Activated CD4-positive, alpha-beta T cell treated with anti-CD3 and anti-CD28 coated beads, Interleukin-2, Interleukin-4, amounts not matched to agents 100 ng/mL and 50 ng/mL, durations not matched to agents 16 hours and 8 hours (primary cell): ENCODE results near the gene ADGRF4.

ENCODE experiments used
- DNase-seq: peaks from one replicate; pipeline ENCODE4 v3.0.0-alpha.2; 2020; ENCODE audit warnings: low spot score

The ADGRF4 gene

GRCh38 chr6:47681201-47681990 lies 17.0 kb upstream of the ADGRF4 start:
- no peak for DNase-seq

- no peak for DNase-seq
Measured at GRCh38 chr6:47686411-47686810, 12.0 kb upstream of the ADGRF4 start.

GRCh38 chr6:47687432-47687831 lies 10.9 kb upstream of the ADGRF4 start:
- DNase-seq: no peak

DNA sequence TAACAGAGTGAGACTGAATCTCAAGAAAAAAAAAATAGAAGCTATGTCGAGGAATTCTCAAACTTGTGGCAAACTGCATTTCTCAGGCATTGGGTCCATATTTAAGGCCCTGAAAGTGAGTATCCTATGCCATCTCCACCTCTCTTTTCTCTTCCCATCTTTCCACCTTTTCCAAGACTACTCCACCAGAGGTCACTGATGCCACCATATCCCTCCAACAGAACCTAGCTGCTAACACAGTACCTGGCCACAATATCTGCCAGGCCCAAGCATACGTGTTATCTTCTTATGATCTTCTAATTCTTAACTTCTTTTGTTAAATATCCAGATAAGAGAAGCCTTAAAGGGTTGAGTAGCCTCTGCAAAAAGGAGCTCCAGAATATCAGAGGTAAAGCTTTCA lies 8.2 kb upstream of the ADGRF4 start:
- no peak for DNase-seq

DNA sequence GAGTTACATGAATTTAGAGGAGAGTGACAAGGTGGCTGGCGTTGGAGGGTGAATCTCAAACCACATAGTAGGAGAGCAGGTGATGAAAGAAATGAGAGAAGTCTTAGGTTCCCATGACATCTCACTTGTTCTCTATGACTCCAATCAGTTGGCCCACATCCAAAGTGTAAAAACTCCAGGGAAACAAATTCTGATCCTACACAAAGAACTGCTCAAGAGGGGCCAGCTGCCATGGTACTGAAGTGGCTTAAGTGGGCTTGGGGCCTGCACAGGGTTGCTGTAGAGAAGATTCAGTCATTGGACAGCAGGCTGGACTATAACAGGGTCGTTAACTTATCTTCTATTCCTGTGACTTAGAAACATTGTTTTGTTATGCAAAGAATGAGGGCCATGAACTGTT lies 7.6 kb upstream of the ADGRF4 start:
- DNase-seq: no peak

GRCh38 chr6:47697925-47698324 lies 455 bp upstream of the ADGRF4 start:
- DNase-seq: no peak

DNA sequence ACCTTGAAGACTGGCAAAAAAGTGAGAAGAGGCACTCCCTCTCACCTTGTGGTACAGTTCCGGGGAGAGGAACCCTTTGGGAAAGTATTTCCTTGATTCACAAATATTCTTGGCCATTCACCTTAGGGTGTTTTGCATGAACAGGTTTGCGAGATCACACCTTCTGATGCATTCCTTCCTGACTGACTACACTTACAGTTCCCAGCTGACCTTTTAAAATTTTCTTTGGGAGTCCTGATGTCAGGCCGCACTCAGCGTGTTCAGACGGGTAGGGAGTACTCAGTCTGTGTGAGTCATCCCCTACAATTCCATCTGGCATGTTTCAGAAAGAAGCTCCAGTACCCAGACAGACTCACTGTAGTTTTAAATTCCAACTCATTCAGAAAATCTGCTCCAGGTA lies 1.7 kb downstream of the ADGRF4 start:
- no peak for DNase-seq

DNA sequence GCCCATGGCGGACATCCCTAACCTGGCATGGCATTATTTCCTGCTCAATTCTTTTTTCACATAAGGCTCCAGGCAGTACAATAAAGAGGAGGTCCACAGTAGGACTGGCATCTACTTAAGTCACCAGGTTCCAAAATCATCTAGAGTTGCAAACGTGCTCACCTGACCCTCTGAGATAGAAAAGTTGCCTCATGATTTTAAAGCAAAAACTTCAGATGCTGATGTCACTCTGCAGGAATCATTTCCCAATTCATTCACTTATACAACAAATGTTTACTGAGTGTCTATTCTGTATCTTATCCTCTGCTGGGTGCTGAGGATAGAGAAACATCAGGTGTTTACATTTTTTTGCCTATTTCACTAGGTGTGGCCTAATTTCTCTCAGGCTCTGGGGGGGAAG lies 2.2 kb downstream of the ADGRF4 start:
- DNase-seq: no peak

- DNase-seq: peak; percentile 20
Measured at GRCh38 chr6:47701363-47701762, 3.0 kb downstream of the ADGRF4 start.

DNA sequence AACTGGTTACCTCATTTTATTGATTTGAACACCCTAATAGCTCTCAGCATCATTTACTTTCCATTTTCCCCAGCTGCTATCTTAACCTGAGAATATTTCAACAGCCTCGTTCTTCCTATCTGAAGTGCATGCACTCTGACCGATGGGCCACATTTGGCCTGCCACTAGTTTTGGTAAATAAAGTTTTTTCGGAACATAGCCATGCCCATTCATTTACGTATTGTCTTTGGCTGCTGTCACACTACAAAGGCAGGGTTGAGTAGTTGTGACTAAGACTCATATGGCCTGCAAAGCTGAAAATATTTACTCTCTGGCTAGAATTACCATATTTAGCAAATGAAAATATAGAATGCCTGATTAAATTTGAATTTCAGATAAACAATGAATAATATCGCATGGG lies 10.8 kb downstream of the ADGRF4 start:
- no peak for DNase-seq

- DNase-seq: no peak
Measured at GRCh38 chr6:47710295-47710694, 11.9 kb downstream of the ADGRF4 start.

DNA sequence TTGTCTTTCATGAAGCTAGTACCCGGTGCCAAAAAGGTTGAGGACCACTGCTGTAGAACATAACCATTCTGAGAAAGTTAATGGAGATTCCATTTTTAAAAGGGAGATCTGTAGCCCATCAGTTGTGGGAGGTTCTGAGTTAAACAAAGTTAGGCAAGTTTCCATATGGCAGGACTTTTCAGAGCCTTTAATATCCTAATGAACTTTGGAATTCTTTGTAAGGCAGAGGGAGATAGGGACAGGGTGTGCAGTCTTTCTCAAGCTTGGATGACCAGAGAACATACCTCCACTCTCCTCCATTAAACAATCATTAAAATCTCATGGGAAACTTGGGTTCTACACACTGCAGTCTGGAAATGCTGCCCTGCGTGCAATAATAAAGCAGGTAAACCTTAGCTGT lies 14.8 kb downstream of the ADGRF4 start:
- no peak for DNase-seq

DNA sequence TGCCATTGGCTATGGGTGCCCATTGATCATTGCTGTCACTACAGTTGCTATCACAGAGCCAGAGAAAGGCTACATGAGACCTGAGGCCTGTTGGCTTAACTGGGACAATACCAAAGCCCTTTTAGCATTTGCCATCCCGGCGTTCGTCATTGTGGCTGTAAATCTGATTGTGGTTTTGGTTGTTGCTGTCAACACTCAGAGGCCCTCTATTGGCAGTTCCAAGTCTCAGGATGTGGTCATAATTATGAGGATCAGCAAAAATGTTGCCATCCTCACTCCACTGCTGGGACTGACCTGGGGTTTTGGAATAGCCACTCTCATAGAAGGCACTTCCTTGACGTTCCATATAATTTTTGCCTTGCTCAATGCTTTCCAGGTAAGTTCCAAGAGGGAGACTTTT lies 16.4 kb downstream of the ADGRF4 start:
- DNase-seq: no peak

DNA sequence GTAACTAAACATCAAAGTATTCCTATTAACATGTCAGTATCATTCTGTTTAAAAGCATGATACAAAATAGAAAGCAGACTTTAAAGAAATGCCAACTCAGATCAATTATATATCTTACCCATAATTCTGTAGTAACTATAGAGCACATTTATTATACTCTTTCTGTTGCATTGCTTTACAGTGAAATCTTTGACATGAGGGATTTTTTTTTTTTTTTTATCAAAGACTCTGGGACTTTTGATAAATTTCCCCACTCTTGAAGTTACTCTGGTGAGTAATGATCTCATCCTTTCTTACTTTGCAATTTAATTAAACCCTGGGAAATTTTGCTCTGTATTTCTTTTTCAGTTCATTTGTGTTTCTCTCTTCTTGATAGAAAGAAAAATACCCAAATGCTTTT lies 17.4 kb downstream of the ADGRF4 start:
- no peak for DNase-seq

DNA sequence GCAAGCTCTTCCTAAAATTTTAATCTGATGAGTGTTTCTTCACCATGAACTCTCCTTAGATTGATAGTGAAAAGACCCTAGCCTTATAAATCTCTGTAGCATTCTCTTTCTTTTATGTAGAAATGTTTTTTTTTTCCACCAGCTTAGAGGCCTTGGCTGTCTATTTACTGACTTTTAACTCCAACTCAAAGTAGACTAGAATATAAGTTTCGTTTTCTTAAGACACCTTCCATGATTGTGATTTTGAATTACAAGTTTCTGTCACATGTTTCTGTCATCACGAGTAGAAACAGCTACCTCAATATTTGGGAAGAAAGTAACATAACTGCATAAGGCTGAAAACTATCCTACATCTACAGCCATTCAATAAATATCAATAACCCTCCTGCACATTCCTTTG lies 17.8 kb downstream of the ADGRF4 start:
- no peak for DNase-seq

DNA sequence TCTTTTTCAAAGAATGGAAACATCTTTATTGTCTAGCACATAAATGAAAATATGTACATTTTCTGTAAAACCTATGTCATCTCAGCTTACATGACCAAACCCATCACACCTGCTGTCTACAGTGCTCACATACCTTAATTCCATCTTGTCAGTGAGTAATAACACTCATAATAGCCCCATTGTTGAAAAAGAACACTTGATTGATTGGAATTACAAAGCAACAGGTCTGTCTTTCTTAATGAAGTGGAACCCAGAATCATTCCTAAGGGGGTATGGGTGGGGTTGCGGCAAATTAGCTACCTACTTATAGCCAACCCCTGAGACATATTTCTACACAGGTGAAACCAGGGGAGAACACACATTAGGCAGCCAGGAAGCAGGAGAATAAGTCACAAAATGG lies 20.2 kb downstream of the ADGRF4 start:
- no peak for DNase-seq

GRCh38 chr6:47721189-47721588 lies 22.8 kb downstream of the ADGRF4 start:
- DNase-seq: no peak

DNA sequence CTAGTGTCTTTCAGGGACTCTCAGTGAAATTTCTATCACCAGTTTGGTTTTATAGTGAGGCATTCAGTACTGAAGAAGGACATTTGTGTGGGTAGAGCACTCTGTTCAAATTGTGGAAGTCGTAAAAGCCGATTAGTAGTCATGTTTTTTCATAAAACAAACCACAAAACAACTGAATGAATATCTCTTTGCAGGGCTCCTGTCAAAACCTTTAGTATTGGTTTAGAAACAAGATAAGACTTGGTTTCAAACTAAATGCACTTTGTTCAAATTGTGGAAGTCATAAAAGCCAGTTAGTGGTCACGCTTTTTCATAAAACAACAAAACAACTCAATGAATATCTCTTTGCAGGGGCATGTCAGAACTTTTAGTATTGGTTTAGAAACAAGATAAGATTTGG lies 23.8 kb downstream of the ADGRF4 start:
- no peak for DNase-seq

GRCh38 chr6:47724300-47724699 lies 25.9 kb downstream of the ADGRF4 start:
- DNase-seq: no peak

- DNase-seq: no peak
Measured at GRCh38 chr6:47727391-47727790, 29.0 kb downstream of the ADGRF4 start.

- DNase-seq: no peak
Measured at GRCh38 chr6:47729019-47729418, 30.6 kb downstream of the ADGRF4 start.

GRCh38 chr6:47729457-47729856 lies 31.1 kb downstream of the ADGRF4 start:
- no peak for DNase-seq

DNA sequence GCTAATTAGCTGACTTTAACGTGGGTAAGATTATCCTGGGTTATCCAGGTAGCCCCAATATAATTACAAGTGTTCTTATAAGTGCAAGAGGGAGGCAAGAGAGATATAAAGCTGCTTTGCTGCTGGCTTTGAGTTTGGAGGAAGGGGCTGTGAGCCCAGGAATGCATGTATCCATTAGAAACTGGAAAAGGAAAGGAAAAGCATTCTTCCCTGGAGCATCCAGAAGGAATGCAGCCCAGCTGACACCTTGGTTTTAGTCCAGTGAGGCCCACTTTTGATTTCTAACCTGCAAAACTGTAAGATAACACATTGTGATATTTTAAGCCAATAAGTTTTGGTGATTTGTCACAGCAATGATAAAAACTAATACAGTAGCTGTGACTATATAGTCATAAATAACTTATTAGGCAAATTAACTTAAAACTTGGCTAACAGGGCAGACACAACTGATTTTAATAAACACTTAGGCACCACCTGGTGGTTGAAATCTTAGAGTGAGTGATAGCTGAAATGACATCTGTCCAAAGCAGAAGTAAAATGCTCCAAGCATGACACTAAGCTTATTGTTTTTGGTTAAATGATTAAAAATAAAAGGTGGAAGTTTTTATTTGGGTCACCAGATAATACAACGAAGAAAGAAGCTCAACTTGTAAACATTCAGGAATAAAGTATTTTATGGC lies 35.6 kb downstream of the ADGRF4 start:
- no peak for DNase-seq
